Measurements from ENCODE around the gene MGMT.

The MGMT gene

DNA sequence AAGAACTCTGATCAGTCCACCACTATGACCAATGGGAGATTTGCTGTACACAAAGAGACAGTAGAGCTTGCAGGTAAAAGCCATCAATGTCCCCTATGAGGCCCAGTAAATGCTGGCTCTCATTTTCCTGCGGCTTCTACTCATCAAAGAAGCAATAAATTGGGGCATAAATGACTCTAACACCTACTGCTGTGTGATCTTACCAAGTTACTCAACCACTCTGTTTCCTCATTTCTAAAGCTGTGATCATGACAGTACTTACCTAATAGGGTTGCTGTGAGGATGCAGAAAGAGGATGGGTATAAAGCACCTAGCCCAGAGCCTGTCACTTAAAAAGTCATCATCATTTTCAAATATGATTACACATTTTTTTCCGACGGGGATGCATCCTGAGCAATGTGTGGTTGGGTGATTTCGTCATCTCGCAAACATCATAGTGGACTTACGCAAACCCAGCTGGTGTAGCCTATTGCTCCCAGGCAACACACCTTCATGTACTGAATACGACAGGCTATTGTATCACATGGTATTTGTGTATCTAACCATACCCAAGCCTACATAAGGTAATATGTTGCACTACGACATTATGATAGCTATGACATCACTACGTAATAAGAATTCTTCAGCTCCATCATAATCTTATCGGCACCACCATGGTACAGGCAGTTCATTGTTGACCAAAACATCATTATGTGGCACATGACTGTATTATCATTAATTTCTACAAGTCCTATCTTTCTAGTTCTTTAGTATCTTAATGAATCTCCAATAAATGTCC is 7.1 kb upstream of the MGMT start:
- DNase-seq = no peak

DNA sequence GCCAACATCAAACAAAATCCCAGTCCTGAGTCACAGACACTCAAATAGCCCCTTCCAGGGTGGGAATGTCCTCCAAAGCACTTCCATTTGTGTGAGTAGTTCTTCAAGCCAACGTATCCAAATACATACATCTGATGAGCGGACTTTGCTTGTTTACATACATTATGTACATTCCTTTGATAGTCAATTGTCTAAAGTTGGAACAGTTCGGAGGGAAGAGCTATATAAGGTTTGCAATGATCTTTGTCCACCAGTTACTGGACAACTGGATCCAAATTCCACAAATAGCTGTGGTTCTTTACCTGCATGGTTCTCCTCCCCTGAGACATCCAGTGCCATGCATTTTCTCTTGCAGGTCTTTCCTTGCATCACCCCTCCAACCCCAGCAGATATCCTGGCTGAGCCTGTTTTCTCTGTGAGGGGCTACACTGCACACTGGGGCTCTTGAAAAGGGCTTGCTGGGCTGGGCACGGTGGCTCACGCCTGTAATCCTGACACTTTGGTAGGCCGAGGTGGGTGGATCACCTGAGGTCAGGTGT is 4.7 kb upstream of the MGMT start:
- no peak for DNase-seq

DNA sequence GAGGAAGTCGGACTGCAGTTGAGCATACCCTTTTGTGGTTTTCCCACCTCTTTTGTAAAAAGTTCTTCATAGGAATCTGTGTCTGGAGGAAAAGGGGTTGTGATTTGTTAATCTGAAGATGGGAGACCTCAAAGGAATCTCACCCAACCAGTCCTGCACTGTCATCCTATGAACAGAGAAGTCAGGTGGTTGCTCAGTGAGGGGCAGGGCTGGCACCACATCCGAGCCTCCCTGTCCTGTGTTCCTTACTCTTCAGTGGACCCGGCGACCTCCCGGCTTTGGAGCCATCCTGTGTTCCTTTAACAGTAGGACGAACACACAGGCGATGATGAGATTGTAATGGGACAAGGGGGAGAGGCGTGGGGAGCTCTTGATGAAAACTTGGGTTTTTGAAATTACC is 2.8 kb upstream of the MGMT start:
- no peak for DNase-seq

DNA sequence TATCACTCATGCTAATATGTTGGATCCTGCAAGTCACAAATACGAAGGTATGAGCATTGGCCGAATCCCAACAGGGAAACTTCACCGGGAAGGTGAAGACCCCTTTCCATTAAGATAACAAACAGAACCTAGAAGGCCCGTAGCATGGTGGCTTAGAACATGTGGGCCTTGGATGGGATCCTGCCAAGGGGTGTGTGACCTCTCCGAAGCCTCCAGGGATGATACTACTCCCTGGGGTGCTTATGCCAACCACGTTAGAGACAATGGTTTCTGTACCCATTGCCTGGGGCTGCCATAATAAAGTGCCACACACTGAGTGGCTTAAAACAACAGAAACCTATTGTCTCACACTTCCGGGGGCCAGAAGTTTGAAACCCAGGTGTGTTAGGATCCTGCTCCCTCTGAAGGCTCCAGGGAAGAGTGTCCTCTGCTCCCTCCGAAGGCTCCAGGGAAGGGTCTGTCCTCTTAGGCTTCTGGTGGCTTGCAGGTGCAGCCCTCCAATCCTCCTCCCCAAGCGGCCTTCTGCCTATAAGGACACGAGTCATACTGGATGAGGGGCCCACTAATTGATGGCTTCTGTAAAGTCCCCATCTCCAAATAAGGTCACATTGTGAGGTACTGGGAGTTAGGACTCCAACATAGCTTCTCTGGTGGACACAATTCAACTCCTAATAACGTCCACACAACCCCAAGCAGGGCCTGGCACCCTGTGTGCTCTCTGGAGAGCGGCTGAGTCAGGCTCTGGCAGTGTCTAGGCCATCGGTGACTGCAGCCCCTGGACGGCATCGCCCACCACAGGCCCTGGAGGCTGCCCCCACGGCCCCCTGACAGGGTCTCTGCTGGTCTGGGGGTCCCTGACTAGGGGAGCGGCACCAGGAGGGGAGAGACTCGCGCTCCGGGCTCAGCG is 992 bp upstream of the MGMT start:
- DNase-seq = no peak

DNA sequence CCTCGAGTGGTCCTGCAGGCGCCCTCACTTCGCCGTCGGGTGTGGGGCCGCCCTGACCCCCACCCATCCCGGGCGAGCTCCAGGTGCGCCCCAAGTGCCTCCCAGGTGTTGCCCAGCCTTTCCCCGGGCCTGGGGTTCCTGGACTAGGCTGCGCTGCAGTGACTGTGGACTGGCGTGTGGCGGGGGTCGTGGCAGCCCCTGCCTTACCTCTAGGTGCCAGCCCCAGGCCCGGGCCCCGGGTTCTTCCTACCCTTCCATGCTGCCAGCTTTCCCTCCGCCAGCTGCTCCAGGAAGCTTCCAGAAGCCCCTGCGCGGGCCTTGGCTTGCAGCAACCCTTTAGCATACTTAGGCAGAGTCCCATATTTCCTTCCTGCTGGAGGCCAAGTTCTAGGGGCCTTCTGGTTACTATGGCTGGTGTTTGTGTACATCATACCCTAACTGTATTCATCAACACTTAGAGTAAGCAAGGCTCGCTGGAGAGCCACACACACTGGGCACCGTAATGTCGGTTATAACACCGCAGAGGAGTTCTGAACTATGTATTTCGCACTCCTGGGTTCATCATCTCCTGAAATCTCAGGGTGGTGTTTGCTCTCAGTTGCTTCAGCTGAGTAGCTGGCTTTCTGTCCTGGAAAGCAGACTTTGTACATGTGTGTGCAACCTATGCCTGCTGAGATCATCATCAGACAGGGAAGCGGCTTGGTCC is 471 bp downstream of the MGMT start:
- no peak for DNase-seq

DNA sequence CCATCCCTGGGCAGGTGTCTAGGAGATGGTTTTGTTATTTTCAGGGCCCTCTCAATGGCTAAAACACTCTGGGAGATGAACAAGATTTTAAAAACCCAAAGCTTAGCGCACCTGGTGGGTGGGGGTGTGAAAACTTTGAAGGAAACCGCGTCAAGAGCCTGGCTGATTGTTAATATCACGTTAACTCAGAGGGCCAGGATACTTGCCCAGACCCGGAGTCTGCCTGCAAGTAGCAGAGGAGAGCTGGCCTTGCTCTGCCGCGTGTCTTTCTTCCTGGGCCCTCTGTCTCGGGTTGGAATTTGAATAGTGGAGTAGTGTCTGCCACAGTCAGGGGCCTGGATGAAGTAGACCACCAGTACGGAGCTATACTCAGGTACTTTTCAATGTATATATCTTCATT is 1.1 kb downstream of the MGMT start:
- no peak for DNase-seq

DNA sequence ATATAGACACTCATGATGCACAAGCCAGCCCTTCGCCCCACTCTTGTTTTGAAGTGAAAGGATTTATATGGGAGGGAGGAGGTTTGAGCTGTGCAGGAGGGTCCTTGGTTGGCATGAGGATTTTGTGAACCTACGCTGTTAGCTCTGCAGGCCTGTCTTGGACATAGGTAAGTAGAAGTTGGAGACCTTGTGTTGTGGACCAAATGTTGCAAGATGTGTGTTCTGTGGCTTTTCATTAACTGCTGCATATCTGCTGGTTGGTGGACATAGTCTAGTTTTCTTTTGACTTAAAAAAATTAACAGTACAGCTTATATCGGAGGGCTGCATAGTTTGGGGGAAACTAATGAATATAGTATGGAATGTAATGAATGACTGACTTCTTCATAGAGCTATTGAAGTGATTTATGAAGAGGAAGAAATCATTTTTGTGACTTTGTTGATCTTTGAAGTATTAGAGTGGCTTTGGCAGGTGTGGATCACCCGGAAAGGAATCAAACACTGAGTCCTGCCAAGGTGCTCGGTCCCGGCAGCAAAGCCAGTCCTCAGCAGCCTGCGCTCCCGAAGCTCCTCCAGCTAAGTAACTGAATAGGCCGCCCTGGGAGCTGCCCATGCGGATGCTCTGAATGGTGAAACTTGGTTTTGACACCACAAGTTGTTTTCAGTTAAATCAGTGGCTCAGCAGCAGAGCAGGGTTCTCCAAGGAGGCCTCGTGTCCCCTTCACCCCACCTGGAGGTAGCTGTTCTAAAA is 3.2 kb downstream of the MGMT start:
- DNase-seq = no peak

DNA sequence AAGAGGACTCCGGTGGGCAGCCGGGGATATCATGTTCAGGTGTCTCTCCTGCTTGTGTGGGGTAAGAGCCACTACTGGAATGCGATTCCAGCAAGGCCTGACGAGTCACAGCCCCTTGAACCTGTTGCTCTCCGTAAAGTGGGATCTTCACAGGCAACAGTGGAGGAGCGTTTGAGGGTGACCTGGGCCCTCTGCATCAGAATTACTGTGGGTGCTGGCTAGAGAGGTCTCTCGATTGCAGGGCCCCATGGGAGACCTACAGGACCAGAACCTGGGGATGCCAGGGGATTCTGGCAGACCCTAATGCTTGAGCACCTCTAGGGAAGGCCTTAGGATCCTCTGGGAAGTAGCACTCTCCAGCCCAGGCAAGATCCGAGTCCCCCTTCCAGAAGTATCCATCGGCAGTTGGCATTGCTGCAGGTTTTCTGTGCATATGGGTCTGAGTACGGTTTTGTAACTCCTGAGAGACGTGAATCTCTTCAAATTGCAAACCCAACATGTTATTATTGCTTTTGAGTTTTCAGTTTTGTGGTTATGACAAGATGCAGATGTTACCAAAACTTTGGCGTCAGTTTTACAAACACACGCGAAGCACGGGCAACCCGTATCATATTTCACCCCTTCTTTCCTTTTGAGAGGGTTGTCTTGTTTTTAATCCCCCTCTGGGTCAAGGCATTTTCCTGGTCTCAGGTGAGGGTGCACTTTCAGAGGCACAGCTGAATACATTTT is 4.6 kb downstream of the MGMT start:
- no peak for DNase-seq

DNA sequence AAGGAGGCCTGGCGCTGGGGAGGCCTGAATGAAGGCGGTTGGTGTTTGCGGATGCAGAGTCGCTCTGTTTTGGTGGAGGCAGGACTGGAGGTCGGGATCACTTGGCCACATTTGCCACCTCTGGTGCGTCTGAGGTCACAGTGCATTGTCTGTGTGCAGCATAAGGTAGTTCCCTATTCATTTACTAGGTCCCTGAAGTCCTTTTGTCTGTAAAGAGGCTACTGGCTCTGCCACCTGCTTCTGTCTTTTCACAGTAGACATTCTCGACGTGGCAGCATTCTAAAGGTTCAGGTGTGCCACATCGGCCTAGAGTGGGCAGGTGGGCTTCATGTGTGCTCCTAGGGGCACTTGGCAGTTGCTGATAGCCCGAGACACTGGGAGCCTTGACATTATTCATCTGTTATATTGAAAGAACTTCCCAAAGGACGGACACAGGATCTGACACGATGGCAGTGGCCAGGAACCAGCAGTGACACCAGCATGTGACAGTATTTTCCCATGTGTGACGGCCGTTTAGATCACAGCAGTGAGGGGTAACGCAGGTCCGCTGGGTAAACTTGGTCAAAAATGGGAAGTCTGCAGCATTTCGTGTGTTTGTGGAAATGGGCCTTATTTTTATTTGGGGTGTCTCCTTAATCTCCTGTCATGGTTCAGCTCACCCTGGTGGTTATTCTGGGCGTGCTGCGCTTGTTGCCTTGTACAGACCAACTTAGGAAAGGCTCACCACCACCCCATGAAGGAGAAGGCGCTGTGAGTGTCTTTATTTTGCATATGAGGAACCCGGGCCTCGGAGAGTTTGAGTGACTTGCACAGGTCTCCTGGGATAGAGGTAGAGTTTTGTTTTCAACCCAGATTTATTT is 5.9 kb downstream of the MGMT start:
- DNase-seq = no peak

DNA sequence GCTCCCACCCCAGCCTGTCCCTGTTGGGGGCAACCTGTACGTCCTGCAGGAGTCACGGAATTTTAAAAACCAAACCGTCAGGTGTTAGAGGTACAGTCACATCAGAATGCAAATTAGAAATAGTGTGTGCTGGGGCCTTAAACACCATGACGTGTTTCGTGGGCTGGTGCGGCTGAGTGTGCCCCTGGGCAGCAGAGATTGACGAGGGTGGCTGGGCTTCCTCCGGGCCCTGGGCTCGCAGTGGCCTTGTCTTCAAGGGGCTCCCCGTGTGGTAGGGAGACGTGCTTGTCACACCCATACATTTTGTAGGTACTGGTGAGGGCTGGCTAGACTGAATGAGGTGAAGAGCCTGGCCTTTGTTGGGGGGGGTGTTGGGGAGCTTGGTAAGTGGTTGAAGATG is 7.6 kb downstream of the MGMT start:
- DNase-seq = no peak

DNA sequence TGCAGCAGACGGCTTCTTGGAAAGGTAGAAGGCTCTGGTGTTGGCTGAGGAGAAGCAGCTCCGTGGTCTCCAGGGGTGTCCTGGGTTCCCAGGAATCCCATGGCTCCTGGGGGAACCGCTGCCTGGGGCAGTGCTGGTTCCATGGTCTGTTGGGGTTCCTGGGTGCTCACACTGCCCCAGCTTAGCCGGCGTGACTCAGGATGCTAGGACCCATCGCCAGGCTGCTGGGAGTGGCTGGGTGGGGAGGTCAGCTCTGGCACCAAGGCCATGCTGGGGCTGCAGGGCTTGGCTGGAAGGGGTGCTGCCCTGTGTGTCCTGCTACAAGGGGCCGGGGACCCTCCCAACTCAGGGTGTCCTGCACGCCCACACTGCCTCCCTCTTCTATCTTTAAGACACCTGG is 9.4 kb downstream of the MGMT start:
- no peak for DNase-seq

DNA sequence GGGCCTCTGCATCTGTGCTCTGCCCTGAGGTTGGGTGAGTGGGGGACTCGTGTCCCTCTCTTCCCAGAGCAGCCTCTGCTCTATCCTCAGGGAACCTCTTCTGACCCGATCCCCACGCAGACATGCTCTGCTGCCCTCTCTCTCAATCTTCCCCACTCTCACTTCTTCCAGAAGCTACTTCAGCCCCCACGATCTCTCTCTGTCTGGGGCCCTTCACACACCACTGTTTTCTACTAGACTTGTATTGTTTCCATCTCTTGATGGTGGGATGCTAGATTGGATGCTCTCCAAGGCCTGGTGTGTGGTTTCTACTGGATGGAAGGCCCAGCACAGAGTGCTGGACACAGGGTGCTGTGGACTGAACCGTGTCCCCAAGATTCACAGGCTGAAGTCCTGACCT is 10.0 kb downstream of the MGMT start:
- DNase-seq = no peak

DNA sequence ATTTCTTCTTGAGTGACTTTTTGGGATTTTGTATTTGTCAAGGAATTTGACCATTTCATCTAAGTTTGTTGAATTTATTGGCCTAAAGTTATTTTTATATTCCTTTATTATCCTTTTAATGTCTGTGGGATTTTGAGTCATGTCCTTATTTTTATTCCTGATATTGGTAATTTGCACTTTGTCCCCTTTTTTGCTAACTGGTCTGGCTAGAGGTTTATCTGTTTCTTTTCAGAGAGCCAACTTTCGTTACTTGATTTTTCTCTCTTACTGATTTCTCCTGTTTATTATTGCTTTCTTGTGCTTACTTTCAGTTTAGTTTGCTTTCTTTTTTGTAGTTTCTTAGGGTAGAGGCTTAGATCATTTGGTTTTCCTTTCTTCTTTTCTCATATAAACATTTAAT is 14.6 kb downstream of the MGMT start:
- no peak for DNase-seq

DNA sequence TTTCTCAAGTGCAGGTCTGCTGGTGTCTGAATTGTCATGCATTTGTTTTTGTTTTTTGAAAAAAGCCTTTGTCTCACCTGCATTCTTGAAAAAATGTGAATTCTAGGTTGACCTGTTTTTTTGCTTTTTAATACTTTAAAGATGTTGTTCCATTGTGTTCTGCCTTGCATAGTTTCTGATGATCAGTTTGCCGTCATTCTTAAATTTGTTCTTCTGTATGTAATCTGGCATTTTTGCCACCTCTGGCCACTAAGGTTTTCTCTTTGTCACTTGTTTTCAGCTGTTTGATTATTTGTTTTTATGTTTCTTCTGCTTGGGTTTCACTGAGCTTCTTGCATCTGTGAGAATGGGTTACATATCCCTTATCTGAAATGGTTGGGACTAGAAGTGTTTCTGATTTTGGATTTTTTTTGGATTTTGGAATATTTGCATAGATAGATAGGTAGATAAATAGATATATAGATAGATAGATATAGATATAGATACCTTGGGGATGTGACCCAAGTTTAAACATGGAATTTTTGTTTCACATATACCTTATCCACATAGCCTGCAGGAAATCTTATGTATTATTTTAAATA is 16.5 kb downstream of the MGMT start:
- DNase-seq = no peak

DNA sequence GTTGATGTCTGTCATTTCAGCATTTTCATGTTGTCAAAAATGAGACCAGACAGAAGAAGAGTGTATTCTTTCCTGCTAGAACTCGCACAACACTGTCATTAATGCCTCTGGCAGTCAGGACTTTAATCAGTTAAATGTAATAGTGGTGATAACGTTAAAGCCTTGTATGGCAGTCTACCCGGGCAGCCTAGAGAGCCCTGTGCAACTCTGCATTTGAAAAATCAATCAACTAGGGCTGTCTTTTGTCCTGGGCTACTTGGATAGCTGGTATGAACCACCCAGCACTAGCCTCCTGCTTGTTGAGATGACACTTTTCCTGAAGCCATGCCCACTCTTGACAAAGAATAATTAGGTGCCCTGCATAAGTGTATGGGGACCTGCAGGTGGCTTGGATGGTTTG is 19.8 kb downstream of the MGMT start:
- DNase-seq = no peak

DNA sequence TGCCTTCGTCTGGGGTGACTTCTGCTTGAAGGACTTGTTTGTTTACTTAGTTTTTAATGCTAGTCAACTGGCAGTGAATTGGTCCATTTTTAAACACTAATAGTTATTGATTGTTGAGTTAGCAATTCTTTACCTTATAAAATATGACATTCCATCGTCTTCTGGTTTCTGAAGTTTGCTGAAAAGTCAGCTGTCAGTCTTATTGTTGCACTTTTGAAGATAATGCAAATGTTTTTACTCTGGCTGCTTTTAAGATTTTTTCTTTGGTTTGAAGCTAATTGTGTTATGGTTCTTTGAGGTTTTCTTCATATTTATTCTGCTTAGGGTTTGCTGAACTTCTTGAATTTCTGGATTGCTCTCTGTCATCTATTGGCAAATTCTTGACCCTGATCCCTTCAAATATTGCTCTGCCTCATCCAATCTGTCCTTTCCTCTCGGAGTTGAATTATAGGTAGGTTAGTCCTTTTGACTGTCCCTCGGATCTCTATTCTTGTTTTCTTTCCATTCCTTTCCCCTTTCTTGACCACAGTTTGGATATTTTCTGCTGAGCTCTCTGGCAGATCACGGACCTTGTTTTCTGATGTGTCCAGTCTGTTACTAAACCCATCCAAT is 24.2 kb downstream of the MGMT start:
- DNase-seq = no peak

DNA sequence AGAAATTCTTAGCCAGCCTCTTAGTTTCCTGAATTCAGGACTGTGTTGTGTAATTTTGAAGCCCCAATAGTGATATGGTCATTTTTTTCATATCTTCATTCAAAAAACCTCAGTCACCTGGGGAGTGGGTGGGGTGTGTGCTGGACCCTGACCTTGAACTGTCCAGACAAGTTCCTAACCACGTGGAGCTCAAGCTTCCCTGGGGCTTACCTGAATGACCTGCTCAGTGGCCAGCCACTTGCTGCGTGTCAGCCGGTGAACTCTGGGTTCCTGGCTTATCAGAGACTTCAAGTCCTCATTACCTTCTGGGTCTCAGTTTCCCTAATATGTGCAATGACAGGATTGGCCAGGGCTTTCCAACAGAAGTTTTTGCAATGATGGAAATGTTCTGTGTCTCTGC is 27.1 kb downstream of the MGMT start:
- no peak for DNase-seq

DNA sequence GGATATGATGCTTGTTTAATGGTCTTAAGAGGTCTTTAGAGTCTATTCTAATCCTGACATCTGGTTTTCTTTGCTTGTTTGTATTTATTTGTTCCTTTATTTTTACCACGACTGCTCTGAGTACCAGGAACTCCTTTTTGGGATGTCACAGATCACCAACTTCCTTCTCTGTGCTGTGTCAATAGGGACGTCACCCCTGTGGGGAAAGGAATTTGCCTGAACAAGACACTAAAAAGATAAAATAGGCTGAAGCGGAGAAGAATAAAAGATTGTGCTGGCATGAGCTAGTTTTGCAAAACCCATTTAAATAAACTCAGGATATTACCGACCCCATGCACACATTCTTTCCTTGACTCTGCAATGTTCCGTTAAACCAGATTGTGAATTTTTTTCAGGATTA is 27.7 kb downstream of the MGMT start:
- DNase-seq = no peak

DNA sequence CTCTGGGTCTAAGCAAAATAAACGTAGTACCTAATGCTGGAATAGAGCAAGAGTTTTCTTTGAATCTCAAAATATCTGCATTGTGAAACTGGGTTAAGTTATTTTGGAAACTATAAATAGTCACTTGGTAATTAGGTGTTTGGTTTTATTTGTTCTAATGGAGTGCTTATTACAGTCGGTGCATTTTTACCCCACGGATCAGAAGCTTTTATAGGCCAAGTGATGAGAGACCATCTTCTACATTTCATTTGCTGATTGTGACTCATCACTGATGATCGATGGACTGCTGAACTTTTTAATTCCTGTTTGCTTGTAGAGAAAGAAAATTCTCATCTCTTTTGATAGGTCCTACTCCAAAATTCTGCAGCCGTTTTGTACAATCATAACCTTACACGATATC is 28.2 kb downstream of the MGMT start:
- DNase-seq = no peak

DNA sequence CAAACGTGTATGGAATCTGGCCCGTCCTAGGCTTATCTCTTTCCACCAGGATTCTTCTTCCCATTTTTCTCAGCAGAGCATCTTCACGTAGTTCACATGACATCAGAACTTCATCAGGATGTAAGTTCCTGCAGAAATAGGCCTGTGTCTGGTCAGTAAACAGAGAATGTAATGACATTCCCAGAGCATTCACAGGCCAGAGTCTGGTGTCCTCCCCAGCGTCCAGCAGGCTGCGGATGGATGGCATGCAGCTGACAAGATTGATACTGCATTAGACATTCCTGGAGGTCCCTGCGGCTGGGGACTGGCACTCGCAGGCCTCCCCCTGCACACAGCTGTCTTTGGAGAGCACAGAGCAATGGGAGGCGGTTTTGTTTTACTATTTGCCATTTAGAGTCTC is 28.7 kb downstream of the MGMT start:
- DNase-seq = no peak
